Spleen (tissue), 11 donors: Measurements from ENCODE around the gene RAPH1. TPM values are rescaled to one million over a fixed set of nuclear protein-coding genes. Genes with fewer than 3 reads are reported as not detected.

Experiments used
- DNase-seq: peaks from one replicate; pipeline ENCODE4 v3.0.0-alpha.2; 2020
- H3K27ac ChIP-seq, 8 donors: fragments of 200-600 bp; sonication (generic) in 7 of 8; 1 replicate in 4 of 8; 2 replicates in 4 of 8; pipeline versions ENCODE4 v1.5.0 to v1.8.0; 2016 to 2021; ENCODE audit warnings: inconsistent platforms in 4 of 8, mild to moderate bottlenecking in 4 of 8, moderate library complexity in 1 of 8
- H3K27me3 ChIP-seq, 7 donors: fragments of 200-600 bp; sonication (generic) in 6 of 7; replicated peaks in 1 of 7; 1 replicate in 4 of 7; 2 replicates in 3 of 7; pipeline versions ENCODE4 v1.5.0 to v1.8.0; 2016 to 2021; ENCODE audit warnings: inconsistent platforms in 3 of 7, mild to moderate bottlenecking in 1 of 7
- H3K36me3 ChIP-seq, 6 donors: fragments of 200-600 bp; sonication (generic) in 5 of 6; 1 replicate in 4 of 6; 2 replicates in 2 of 6; pipeline versions ENCODE4 v1.5.0 to v1.8.0; 2016 to 2021; ENCODE audit warnings: inconsistent platforms in 2 of 6
- H3K4me1 ChIP-seq, 6 donors: fragments of 200-600 bp; sonication (generic) in 5 of 6; 1 replicate in 3 of 6; 2 replicates in 3 of 6; pipeline versions ENCODE4 v1.5.0 to v1.8.0; 2016 to 2021; ENCODE audit warnings: inconsistent platforms in 3 of 6
- H3K4me3 ChIP-seq, 8 donors: fragments of 200-600 bp; sonication (generic) in 7 of 8; 1 replicate in 4 of 8; 2 replicates in 4 of 8; pipeline versions ENCODE4 v1.5.0 to v1.8.0; 2016 to 2021; ENCODE audit warnings: inconsistent platforms in 4 of 8, mild to moderate bottlenecking in 4 of 8, moderate library complexity in 2 of 8
- H3K9me3 ChIP-seq, 8 donors: fragments of 200-600 bp; sonication (generic) in 7 of 8; 1 replicate in 4 of 8; 2 replicates in 4 of 8; pipeline versions ENCODE4 v1.5.0 to v1.8.0; 2016 to 2021; ENCODE audit warnings: inconsistent platforms in 4 of 8
- POLR2A ChIP-seq, 3 donors: fragments of 450-650 bp; IDR thresholded peaks; one replicate each; pipeline ENCODE4 v1.5.1; 2017; ENCODE audit warnings: antibody characterized with exemption in 3 of 3, mild to moderate bottlenecking in 1 of 3
- POLR2AphosphoS5 ChIP-seq, 3 donors: sonication (generic); formaldehyde crosslinking; IDR thresholded peaks; one replicate each; pipeline ENCODE4 v1.5.1; 2017; ENCODE audit warnings: antibody characterized with exemption in 3 of 3
- WGBS, 5 donors: extraction: QIAGEN DNeasy Blood & Tissue Kit in 3 of 5; methylation state at CpG; one replicate each; pipeline versions ENCODE4 v1.1.5 to v1.1.7; 2013 to 2018; 5-methylcytosine and 5-hydroxymethylcytosine counted together
- intact Hi-C: fragments of 100-400 bp; cut with DNase I; formaldehyde crosslinking; loops from one replicate; pipeline ENCODE4 v1.15.0; 2023; ENCODE audit warnings: low total_unique reads
- polyA plus RNA-seq, 3 donors: library from polyadenylated mRNA; stranded (reverse); fragments of 200-250 nt; gene quantifications; one replicate each; pipeline ENCODE4 v1.2.1, GENCODE V29; 2013
- total RNA-seq, 7 donors: library from RNA; depleted of rRNA in 3 of 7; stranded (reverse); fragments of >200 nt in 3 of 7; fragmentation: NEBNext Ultra II Directional in 4 of 7; extraction: Animal tissue kit (Norgen Biotek cat#: 25700) in 4 of 7; gene quantifications; one replicate each; pipeline versions ENCODE4 v1.1.0 to v1.2.1, GENCODE V29; 2016 to 2021
- TF ChIP-seq, protein P1 (sequence below), 11 experiments: fragments of 200-600 bp in 7 of 11; fragments of 450-650 bp in 4 of 11; sonication (generic) in 4 of 11; IDR thresholded peaks in 8 of 11; conservative IDR thresholded peaks in 3 of 11; 1 replicate in 7 of 11; 2 replicates in 4 of 11; pipeline versions ENCODE4 v1.4.0 to v1.8.0; 2016 to 2021; ENCODE audit warnings: antibody characterized with exemption in 11 of 11, inconsistent platforms in 4 of 11, mild to moderate bottlenecking in 1 of 11
- donor health status: healthy with polysubstance abuse.
- donor health status: DM: no; HTN: no; CAD: no; lungs with moderate emphysema.
- donor health status: DM: no; HTN: no; CAD: no.
- donor health status: Bipolar disorder and iron deficiency.
- donor health status: healthy.
- donor health status: DM: no; HTN: no; CAD: no.
- donor health status: DM: yes; HTN: yes; CAD: no.

Gene RAPH1
- total and polyA plus RNA-seq, 10 donors = 2.6 to 138 (median 70.9) TPM

DNA sequence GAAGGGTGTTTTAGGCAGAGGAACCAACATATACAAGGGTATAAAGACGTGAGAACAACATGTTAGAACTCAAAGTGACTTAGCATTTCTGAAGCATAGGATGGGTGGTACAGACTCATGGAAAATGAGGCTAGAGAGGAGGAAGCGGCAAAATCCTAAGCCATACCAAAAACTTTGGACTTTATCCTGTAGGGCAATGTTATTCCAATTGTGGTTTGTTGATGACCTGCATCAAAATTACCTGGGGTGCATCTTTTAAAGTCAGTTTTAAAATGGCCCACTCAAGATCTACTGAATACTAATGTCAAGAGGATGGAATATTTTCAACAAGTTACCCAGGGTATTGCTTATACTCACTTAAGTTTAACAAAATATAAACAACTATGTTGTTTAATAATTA, 34.8 kb downstream of the RAPH1 start:
- intact Hi-C loops = no loop called here
- H3K27me3 ChIP-seq = no peaks in the 10 kb centered on the region
- no peak for DNase-seq
- WGBS, 5 donors = 87 to 90% (median 89%) methylated on average over 2 of the region's 2 CpGs
- no peaks in the 10 kb centered on the region for H3K9me3 ChIP-seq
- TF ChIP-seq, protein P1, sequence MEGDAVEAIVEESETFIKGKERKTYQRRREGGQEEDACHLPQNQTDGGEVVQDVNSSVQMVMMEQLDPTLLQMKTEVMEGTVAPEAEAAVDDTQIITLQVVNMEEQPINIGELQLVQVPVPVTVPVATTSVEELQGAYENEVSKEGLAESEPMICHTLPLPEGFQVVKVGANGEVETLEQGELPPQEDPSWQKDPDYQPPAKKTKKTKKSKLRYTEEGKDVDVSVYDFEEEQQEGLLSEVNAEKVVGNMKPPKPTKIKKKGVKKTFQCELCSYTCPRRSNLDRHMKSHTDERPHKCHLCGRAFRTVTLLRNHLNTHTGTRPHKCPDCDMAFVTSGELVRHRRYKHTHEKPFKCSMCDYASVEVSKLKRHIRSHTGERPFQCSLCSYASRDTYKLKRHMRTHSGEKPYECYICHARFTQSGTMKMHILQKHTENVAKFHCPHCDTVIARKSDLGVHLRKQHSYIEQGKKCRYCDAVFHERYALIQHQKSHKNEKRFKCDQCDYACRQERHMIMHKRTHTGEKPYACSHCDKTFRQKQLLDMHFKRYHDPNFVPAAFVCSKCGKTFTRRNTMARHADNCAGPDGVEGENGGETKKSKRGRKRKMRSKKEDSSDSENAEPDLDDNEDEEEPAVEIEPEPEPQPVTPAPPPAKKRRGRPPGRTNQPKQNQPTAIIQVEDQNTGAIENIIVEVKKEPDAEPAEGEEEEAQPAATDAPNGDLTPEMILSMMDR (IDR thresholded peaks at IDR 0.05 in 8 of 11, conservative IDR thresholded peaks at IDR 0.05 in 3 of 11) = no peak
- TF ChIP-seq POLR2A (IDR thresholded peaks at IDR 0.05) (no peak), POLR2AphosphoS5 (IDR thresholded peaks at IDR 0.05) (no peak)
- no peak overlapping the region for H3K4me3 ChIP-seq
- no peak overlapping the region for H3K27ac ChIP-seq
- H3K36me3 ChIP-seq = peaks cover 0 to 7% (median 0%) of the 10 kb centered on the region in 6 donors
- peaks cover 0 to 35% (median 7%) of the 10 kb centered on the region in 6 donors for H3K4me1 ChIP-seq

DNA sequence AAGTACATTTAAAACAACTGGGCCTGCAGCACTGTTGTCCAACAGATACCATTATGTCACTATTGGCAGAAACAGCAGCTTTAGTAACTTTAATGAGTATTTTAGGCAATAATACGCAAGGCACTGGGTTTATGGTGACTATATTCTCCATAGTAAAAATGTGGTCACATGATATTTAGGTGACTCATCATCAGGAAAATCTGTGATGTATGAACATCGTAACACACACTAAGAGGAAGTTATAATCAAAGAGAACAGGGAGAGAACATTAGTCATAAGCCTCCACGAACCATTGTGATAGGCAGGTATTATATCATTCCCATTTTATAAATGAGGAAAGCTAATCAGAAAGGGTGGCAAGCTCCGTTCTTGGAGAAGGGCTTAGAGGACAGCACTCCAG, 36.9 kb downstream of the RAPH1 start:
- WGBS, 5 donors = 49 to 60% (median 55%) methylated on average over 4 of the region's 4 CpGs
- DNase-seq = no peak
- Histone ChIP-seq H3K4me3 (no peak overlapping the region), H3K9me3 (no peaks in the 10 kb centered on the region), H3K27ac (peak overlapping the region in 1 of 8 donors; percentile 15), H3K36me3 (peaks cover 0 to 12% (median 0%) of the 10 kb centered on the region in 6 donors), H3K27me3 (no peaks in the 10 kb centered on the region), H3K4me1 (peaks cover 0 to 36% (median 7%) of the 10 kb centered on the region in 6 donors)
- intact Hi-C loops = no loop called here
- TF ChIP-seq POLR2AphosphoS5 (IDR thresholded peaks at IDR 0.05) = no peak
- TF ChIP-seq POLR2A (IDR thresholded peaks at IDR 0.05) = no peak
- TF ChIP-seq, protein P1 (IDR thresholded peaks at IDR 0.05 in 8 of 11, conservative IDR thresholded peaks at IDR 0.05 in 3 of 11) = no peak

DNA sequence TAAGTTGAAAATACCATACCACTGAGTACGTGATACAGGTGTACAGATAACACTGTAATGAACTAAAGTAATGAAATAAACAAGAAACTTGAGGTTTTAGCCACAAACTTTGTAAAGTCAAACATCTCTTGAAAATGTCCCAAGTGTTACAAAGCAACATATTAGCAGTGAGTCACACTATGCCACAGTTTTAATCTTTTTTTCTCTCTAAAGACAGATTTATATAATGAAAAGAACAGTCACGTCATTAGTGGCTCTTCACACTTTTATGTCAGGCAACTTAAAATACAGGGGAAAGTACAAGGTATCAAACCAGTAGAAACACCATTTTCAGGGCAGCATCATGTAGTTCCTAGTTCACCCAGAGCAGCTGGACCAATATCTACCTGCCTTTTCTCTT, 42.1 kb downstream of the RAPH1 start:
- intact Hi-C loops = no loop called here
- 72 to 88% (median 77%) methylated on average over 2 of the region's 2 CpGs for WGBS, 5 donors
- H3K9me3 ChIP-seq = no peaks in the 10 kb centered on the region

DNA sequence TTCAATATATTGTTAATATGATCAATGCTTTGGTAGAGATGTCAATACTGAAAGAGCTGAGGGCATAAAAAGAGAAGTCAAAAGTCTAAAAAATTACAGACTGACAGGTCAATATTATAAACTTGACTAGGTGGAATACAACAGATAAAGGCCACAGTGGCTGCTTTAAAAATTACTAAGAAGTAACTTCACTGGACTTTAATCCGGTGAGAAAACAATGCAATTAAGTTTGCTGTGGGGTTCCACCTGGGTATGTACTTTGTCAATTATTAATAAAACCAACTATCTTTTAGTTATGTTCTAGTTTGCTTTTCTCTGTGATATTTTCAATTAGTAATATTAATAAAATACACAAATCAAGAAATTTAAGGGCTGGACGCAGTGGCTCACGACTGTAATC, 44.7 kb downstream of the RAPH1 start:
- Histone ChIP-seq H3K36me3 (peaks cover 0 to 54% (median 0%) of the 10 kb centered on the region in 6 donors), H3K9me3 (no peaks in the 10 kb centered on the region), H3K4me1 (peaks cover 0 to 14% (median 0%) of the 10 kb centered on the region in 6 donors), H3K27ac (no peak overlapping the region), H3K4me3 (no peak overlapping the region), H3K27me3 (no peaks in the 10 kb centered on the region)
- WGBS, 5 donors = 91 to 99% (median 95%) methylated on average over 3 of the region's 3 CpGs
- intact Hi-C loops = no loop called here
- DNase-seq = no peak
- TF ChIP-seq POLR2AphosphoS5 (IDR thresholded peaks at IDR 0.05) = no peak
- TF ChIP-seq, protein P1 (IDR thresholded peaks at IDR 0.05 in 8 of 11, conservative IDR thresholded peaks at IDR 0.05 in 3 of 11) = no peak

More for the DNA sequence above, 42.1 kb downstream of the RAPH1 start:
- TF ChIP-seq, protein P1 (IDR thresholded peaks at IDR 0.05 in 8 of 11, conservative IDR thresholded peaks at IDR 0.05 in 3 of 11) = no peak
- no peak for TF ChIP-seq POLR2AphosphoS5 (IDR thresholded peaks at IDR 0.05)
- TF ChIP-seq POLR2A (IDR thresholded peaks at IDR 0.05) = no peak
- Histone ChIP-seq H3K36me3 (peaks cover 0 to 42% (median 0%) of the 10 kb centered on the region in 6 donors), H3K27me3 (no peaks in the 10 kb centered on the region), H3K27ac (no peak overlapping the region), H3K4me3 (no peak overlapping the region), H3K4me1 (peaks cover 0 to 14% (median 1%) of the 10 kb centered on the region in 6 donors)
- DNase-seq = no peak
